ENCODE measurements around the gene SPATA33. TPM values are rescaled to one million over a fixed set of nuclear protein-coding genes. Genes with fewer than 3 reads are reported as not detected.

The SPATA33 gene
- total RNA-seq, 1 experiment from 2014 or later, result 7.2 TPM

DNA sequence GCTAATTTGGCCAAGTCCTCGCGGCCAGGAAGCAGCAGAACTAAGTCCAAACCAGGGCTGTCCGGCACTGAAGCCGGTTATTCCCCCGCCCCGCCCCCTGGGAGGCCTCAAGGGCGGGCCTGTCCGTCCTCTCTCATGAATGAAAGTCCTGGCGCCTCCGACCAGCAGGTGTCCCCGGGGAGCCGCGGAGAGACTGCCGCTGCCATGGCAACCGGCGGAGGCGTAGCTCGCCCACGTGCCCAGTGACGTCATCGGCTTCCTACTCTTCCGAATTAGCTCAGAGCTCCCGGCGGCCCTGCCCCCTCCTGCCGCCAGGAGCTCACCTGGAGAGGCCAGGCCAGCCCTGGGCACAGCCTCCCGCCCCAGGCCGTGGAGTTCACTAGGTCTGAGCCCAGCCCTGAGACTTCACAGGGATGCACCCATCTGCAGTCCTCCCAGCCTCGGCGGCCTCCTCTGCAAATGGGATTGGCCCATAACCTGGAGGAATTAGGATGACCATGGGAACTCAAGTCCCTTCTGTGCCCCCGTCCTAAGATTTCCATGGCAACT is 42.5 kb downstream of the SPATA33 start:
- Mint-ChIP-seq H3K27me3 (ENCODE audit: insufficient read depth, unreplicated experiment) (no peaks in the 10 kb centered on the region), H3K27ac (ENCODE audit: low read depth, unreplicated experiment) (no peak overlapping the region), H3K4me1 (ENCODE audit: insufficient read depth, unreplicated experiment) (no peaks in the 10 kb centered on the region), H3K36me3 (ENCODE audit: insufficient read depth, unreplicated experiment) (peaks cover 11% of the 10 kb centered on the region), H3K4me3 (ENCODE audit: unreplicated experiment) (peak overlapping the region; percentile 71), H3K9me3 (ENCODE audit: unreplicated experiment) (no peaks in the 10 kb centered on the region)
- BruUV-seq (replicated peaks), result TSS peak; percentile 9
- DNase-seq (ENCODE audit: unreplicated experiment), result peak; percentile 99
- TF ChIP-seq, protein P1, sequence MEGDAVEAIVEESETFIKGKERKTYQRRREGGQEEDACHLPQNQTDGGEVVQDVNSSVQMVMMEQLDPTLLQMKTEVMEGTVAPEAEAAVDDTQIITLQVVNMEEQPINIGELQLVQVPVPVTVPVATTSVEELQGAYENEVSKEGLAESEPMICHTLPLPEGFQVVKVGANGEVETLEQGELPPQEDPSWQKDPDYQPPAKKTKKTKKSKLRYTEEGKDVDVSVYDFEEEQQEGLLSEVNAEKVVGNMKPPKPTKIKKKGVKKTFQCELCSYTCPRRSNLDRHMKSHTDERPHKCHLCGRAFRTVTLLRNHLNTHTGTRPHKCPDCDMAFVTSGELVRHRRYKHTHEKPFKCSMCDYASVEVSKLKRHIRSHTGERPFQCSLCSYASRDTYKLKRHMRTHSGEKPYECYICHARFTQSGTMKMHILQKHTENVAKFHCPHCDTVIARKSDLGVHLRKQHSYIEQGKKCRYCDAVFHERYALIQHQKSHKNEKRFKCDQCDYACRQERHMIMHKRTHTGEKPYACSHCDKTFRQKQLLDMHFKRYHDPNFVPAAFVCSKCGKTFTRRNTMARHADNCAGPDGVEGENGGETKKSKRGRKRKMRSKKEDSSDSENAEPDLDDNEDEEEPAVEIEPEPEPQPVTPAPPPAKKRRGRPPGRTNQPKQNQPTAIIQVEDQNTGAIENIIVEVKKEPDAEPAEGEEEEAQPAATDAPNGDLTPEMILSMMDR (IDR thresholded peaks at IDR 0.05; ENCODE audit: unreplicated experiment), result peak; percentile 82
- ChIA-PET POLR2A (interaction anchor here (0.6 to 4.3 kb wide), 18 partner anchors 10 to 338 kb away, joined by 3 to 46 read pairs (median 5); partner anchors contain the start of genes CDK10, CHMP1A, SPATA33 and TCF25), CTCF (interaction anchor here (0.6 to 4.4 kb wide), 24 partner anchors 9 to 318 kb away, joined by 3 to 56 read pairs (median 4); partner anchors contain the start of gene VPS9D1)
- intact Hi-C loops (cut with micrococcal nuclease), result loop anchor here (1.0 to 5.0 kb wide), 4 partner anchors 21 to 222 kb away; partner anchors contain the start of genes TUBB3 and ZNF276

DNA sequence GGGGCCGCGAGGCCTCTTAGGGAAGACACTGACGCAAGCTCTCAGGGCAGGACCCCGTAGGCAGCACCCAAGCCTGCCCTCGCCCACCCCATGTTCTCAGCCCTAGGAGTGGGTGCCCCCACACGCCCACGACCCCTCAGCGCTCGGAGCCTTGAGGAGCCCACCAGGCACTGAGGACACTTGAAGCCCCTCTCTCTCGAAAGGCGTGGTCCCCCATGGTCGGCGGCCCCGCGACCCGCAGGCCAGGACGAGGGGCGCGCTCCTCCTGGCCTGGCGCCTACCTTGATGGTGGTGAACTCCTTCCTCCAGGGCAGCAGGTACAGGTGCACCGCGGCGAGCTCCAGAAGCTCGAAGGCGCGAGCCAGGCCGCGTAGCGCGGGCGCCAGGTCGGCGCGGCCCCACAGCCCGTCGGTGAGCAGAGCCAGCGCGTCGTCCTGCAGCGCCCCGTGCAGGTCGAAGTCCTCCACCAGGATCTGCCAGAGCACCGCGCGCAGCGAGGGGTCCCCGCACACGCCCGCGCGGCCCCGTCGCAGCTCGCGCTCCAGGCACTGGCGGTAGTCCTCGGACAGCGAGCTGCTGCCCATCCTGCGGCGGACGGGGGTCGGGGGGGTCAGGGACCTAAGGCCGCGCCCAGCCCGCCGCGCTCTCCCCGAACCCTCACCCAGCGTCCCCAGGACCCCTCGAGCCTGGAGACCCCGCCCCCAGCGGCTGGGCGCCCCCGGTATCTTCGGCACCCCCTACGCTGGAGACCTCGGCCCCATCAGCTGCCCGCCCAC is 43.2 kb downstream of the SPATA33 start:
- Mint-ChIP-seq H3K4me1 (ENCODE audit: insufficient read depth, unreplicated experiment) (no peaks in the 10 kb centered on the region), H3K4me3 (ENCODE audit: unreplicated experiment) (peak overlapping the region; percentile 71), H3K27me3 (ENCODE audit: insufficient read depth, unreplicated experiment) (no peaks in the 10 kb centered on the region), H3K27ac (ENCODE audit: low read depth, unreplicated experiment) (no peak overlapping the region), H3K36me3 (ENCODE audit: insufficient read depth, unreplicated experiment) (peaks cover 6% of the 10 kb centered on the region), H3K9me3 (ENCODE audit: unreplicated experiment) (no peaks in the 10 kb centered on the region)
- CTCF ChIA-PET, result interaction anchor here (0.6 to 4.4 kb wide), 20 partner anchors 8 to 318 kb away, joined by 3 to 56 read pairs (median 4); partner anchors contain the start of gene VPS9D1
- POLR2A ChIA-PET, result interaction anchor here (0.6 to 4.3 kb wide), 22 partner anchors 9 to 339 kb away, joined by 3 to 46 read pairs (median 4); partner anchors contain the start of genes CDK10, CHMP1A, SPATA33 and TCF25
- BruUV-seq (replicated peaks), result no TSS peak
- TF ChIP-seq, protein P1 (IDR thresholded peaks at IDR 0.05; ENCODE audit: unreplicated experiment), result peak; percentile 14
- intact Hi-C loops (cut with micrococcal nuclease), result loop anchor here (1.0 to 5.0 kb wide), 4 partner anchors 20 to 221 kb away; partner anchors contain the start of genes TUBB3 and ZNF276
- DNase-seq (ENCODE audit: unreplicated experiment), result peak; percentile 66

DNA sequence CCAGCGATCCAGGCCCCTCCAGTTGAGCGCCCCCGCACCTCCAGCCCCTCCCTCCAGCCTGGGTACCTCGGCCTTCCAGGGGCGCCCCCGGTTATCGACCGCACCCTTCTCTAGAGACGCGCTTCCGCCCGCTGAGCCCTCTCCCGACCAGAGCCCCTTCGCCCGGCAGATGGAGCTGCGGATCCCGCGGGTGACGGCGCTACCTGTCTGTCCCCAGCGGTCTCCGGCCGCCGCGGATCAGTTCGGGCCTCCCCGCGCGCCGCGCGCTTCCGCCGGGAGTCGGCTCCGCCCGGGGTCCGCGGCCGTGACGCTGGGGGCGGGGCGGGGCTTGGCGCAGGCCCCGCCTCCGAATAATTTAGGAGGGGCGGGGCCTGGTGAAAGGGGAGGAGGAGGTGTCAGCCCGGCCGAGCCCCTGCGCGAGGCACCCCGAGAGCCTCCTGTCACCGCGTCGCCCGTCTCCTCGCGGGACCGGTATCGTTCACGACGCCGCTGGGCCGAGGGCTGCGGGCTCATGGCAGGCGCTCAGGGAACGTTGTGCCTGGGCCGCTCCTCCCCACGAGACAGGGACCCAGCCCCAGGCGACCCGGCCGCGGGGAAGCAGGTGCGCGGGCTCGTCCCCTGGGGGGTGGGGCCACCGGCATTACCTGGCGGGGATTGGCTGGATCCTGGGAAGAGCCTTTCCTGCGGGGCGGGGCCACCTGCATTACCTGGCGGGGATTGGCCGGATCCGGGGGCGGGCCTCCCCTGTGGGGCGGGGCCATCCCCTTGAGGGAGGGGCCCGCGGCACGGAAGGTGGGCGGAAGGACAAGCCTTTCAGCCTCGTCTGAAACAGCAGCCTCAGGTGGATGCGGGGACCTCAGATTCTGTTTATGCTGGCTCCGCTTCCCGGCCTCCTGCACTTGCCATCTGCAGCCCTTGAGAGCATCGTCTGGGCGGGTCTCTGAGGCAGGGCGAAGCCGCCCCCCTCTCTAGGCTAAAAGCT is 44.1 kb downstream of the SPATA33 start, which contains the start of gene SPATA2L:
TSS of gene SPATA2L (minus strand) at position 281 of the 982 bp plus-strand sequence. CDS start 473 bp downstream, outside the sequence.
- ChIA-PET CTCF (interaction anchor here (0.6 to 4.4 kb wide), 4 partner anchors 14 to 303 kb away, joined by 3 to 56 read pairs (median 4); no protein-coding TSS in a partner anchor), POLR2A (interaction anchor here (0.6 to 6.1 kb wide), 19 partner anchors 8 to 340 kb away, joined by 3 to 46 read pairs (median 4); partner anchors contain the start of genes CDK10, CHMP1A, SPATA33 and TCF25)
- Mint-ChIP-seq H3K36me3 (ENCODE audit: insufficient read depth, unreplicated experiment) (peaks cover 6% of the 10 kb centered on the region), H3K9me3 (ENCODE audit: unreplicated experiment) (no peaks in the 10 kb centered on the region), H3K4me1 (ENCODE audit: insufficient read depth, unreplicated experiment) (no peaks in the 10 kb centered on the region), H3K4me3 (ENCODE audit: unreplicated experiment) (peak within 1 kb of the TSS; percentile 71), H3K27ac (ENCODE audit: low read depth, unreplicated experiment) (no peak within 1 kb of the TSS), H3K27me3 (ENCODE audit: insufficient read depth, unreplicated experiment) (no peaks in the 10 kb centered on the region)
- peak; percentile 97 for DNase-seq (ENCODE audit: unreplicated experiment)
- no TSS peak for BruUV-seq (replicated peaks)
- TF ChIP-seq, protein P1 (IDR thresholded peaks at IDR 0.05; ENCODE audit: unreplicated experiment), result no peak
- intact Hi-C loops (cut with micrococcal nuclease), result loop anchor here (2.0 to 5.0 kb wide), 2 partner anchors 91 to 221 kb away; partner anchors contain the start of gene TUBB3
